HG03045 (cell line): ENCODE data around the gene PPP1R3C.

Source experiments
- ATAC-seq: cut with Tn5 transposase; IDR thresholded peaks from one replicate; pipeline ENCODE4 v1.9.1; 2021; ENCODE audit warnings: mild to moderate bottlenecking, moderate library complexity; ENCODE audit not compliant: unreplicated experiment

PPP1R3C gene

GRCh38 chr10:91602449-91602848, 30.4 kb downstream of the PPP1R3C start:
- ATAC-seq = no peak

GRCh38 chr10:91601212-91601611, 31.7 kb downstream of the PPP1R3C start:
- ATAC-seq = no peak

- no peak for ATAC-seq
These were observed 34.5 kb downstream of the PPP1R3C start for GRCh38 chr10:91598211-91598977.

GRCh38 chr10:91597197-91597881, 35.5 kb downstream of the PPP1R3C start:
- ATAC-seq = no peak

GRCh38 chr10:91596825-91597196, 36.1 kb downstream of the PPP1R3C start:
- no peak for ATAC-seq

GRCh38 chr10:91593834-91594233, 39.0 kb downstream of the PPP1R3C start:
- no peak for ATAC-seq

- no peak for ATAC-seq
These were observed 39.5 kb downstream of the PPP1R3C start for GRCh38 chr10:91593366-91593765.

GRCh38 chr10:91592266-91592975, 40.5 kb downstream of the PPP1R3C start:
- no peak for ATAC-seq

- no peak for ATAC-seq
These were observed 41.1 kb downstream of the PPP1R3C start for GRCh38 chr10:91591797-91592174.

GRCh38 chr10:91590904-91591796, 41.7 kb downstream of the PPP1R3C start:
- ATAC-seq = no peak

GRCh38 chr10:91590142-91590903, 42.5 kb downstream of the PPP1R3C start:
- no peak for ATAC-seq

GRCh38 chr10:91589658-91590035, 43.2 kb downstream of the PPP1R3C start:
- ATAC-seq = no peak

GRCh38 chr10:91589015-91589657, 43.7 kb downstream of the PPP1R3C start:
- no peak for ATAC-seq

GRCh38 chr10:91587710-91588638, 44.9 kb downstream of the PPP1R3C start:
- no peak for ATAC-seq

GRCh38 chr10:91582153-91582554, 50.7 kb downstream of the PPP1R3C start:
- ATAC-seq = no peak

- no peak for ATAC-seq
These were observed 53.4 kb downstream of the PPP1R3C start for GRCh38 chr10:91579329-91579985.
